Activated CD4-positive, alpha-beta T cell treated with anti-CD3 and anti-CD28 coated beads for 48 hours (primary cell): ENCODE data around the gene IRF5.
"Not testable (repeated sequence)": the region's sequence is repeated elsewhere in the genome, so short reads cannot be mapped to it uniquely, and the experiment has no call there.

Experiments
- DNase-seq: peaks from one replicate; pipeline ENCODE4 v3.0.0-alpha.2; 2020

The IRF5 gene

GRCh38 chr7:128974241-128974934 is 36.7 kb downstream of the IRF5 start:
- DNase-seq: no peak

DNA sequence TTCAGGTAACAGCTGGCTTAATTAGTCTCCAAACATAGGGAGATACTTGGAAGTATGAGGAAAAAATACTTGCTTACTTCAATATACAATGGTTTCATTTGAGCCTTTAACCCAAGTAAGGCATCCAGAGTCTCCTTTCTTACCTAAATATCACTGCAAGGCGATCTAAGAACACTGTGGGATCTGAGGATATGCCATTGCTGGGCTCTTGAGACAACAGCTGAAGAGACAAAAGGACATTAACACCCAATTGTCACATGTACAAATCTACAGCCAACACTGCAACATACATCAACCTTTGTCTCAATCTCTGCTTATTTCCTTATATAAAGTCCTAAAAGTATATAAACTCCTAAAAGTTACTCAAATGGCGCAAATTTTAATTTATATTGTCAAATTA is 44.4 kb downstream of the IRF5 start:
- no peak for DNase-seq

DNA sequence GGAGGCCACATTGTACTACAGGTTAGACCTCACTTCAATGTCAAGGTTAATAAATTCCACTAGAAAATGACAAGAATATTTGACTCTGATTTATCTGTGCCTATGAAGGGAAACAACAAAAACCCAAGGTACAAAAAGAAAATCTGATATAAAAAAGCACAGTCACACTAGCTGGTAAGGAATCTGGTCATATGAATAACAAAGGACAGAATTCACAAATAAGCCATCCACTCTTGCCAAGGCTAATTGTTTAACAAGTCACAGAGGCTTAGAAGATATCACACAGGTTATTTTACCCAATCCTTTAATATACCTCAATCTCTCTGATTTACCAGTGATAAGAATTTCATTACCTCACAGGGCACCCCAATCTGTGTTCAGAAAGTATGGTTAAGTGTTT is 47.9 kb downstream of the IRF5 start:
- no peak for DNase-seq

DNA sequence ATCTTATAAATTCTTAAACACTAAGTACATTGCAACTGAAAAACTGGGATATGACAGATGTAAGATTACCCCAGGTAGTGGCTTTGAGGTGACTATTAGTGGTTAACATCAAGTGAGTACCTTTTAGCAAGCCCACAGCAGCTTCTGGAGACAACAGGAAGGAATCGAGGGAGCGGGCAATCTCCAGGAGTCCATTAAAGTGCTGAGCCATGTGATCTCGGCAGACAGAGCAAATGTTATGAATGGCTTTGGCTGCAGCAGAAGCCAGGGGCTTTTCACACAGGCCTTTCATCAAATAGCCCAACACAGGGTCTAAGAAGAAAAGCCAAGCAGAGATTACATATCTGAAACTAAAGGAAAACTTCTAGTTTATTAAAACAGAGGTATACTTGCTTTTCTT is 48.9 kb downstream of the IRF5 start:
- no peak for DNase-seq

GRCh38 chr7:128988372-128988771 is 50.6 kb downstream of the IRF5 start:
- DNase-seq: no peak

DNA sequence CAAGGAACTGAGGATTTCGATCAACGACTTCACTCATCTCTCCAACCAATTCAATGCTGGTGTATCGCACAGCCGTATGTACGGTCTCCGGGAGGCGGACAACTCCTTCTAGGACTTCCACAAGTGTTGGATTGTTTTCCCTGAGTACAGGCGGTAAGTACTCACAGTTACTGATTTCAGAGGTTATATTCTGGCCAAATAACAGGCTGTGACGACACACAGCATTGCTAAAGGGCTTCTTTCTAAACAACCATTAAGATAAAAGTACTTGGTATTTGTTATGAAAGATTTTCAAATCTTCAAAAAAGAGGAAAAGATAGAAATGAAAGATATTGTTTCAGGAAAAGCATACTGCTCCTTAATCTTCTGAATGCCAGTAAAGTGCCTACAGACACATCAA is 52.2 kb downstream of the IRF5 start:
- no peak for DNase-seq

DNA sequence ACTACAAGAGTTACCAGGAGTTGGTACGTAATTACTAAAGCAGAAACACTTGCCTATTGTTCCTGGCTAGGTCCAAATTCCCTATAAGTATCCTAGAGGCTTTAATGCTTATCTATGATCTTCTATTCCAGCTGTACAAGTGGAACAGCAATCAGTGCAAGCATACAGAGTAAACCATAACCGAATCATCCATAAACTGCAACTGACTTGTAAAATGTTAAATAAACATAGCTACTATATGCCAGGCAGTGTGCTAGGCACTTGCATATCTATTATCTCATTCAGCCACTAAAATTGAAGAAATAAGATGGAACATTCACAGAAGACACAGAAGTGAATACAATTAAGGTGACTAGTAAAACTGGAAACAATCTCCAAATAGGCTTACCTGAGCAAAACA is 55.7 kb downstream of the IRF5 start:
- no peak for DNase-seq

- DNase-seq: not testable (repeated sequence)
Observed at GRCh38 chr7:128994560-128994959, 56.8 kb downstream of the IRF5 start.

DNA sequence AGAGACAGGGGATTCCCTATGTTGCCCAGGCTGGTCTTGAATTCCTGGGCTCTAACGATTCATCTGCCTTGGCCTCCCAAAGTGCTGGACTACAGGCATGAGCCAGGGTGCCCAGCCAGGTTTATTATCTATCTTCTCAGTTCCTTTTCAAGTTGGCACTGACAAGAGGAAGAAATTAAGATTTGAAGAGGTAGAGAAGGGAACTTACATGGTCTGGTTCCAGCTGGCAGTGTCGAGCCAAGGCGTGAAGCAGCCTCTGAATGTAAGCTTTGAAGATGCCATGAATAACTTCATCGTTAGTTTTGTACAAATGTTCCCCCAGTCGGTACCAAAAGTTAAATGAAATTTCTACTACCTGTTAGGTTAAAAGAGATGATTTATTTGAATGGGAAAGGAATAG is 59.5 kb downstream of the IRF5 start:
- no peak for DNase-seq
